Ascending aorta (tissue), 2 donors: ENCODE results near the gene RABGEF1. TPM values are rescaled to one million over a fixed set of nuclear protein-coding genes. Genes with fewer than 3 reads are reported as not detected.
"Not testable (repeated sequence)": the region's sequence is repeated elsewhere in the genome, so short reads cannot be mapped to it uniquely, and the experiment has no call there.

Experiments used
- DNase-seq, 2 donors: peaks; one replicate each; pipeline ENCODE4 v3.0.0-alpha.2; 2019; ENCODE audit warnings: low spot score in 2 of 2
- H3K27ac ChIP-seq, 2 donors: fragments of 200-600 bp; sonication (generic); one replicate each; pipeline ENCODE4 v1.5.1; 2016 to 2017; ENCODE audit warnings: mild to moderate bottlenecking in 1 of 2
- H3K27me3 ChIP-seq: fragments of 200-600 bp; sonication (generic); one replicate; pipeline ENCODE4 v1.5.1; 2017
- H3K36me3 ChIP-seq, 2 donors: fragments of 200-600 bp; sonication (generic); one replicate each; pipeline ENCODE4 v1.5.1; 2016
- H3K4me1 ChIP-seq, 2 donors: fragments of 200-600 bp; sonication (generic); one replicate each; pipeline ENCODE4 v1.5.1; 2016 to 2017; ENCODE audit warnings: mild to moderate bottlenecking in 1 of 2
- H3K4me3 ChIP-seq, 2 donors: fragments of 200-600 bp; sonication (generic); one replicate each; pipeline ENCODE4 v1.5.1; 2016 to 2017; ENCODE audit warnings: mild to moderate bottlenecking in 1 of 2
- H3K9me3 ChIP-seq, 2 donors: fragments of 200-600 bp; sonication (generic); one replicate each; pipeline ENCODE4 v1.5.1; 2016
- CTCF ChIP-seq, 3 experiments: fragments of 200-600 bp in 2 of 3; fragments of 450-650 bp in 1 of 3; sonication (generic) in 2 of 3; IDR thresholded peaks; one replicate each; pipeline ENCODE4 v1.5.1; 2016 to 2019; ENCODE audit warnings: antibody characterized with exemption in 3 of 3, mild to moderate bottlenecking in 1 of 3, moderate library complexity in 1 of 3
- intact Hi-C: fragments of 100-400 bp; cut with DNase I; formaldehyde crosslinking; loops from one replicate; pipeline ENCODE4 v1.15.1; 2023
- total RNA-seq: library from RNA; depleted of rRNA; stranded (reverse); fragments of >200 nt; gene quantifications from one replicate; pipeline ENCODE4 v1.1.0, GENCODE V29; 2016

RABGEF1 gene
- total RNA-seq, 1 donor from 2014 or later = 31.6 TPM

- Histone ChIP-seq H3K27me3 (no peaks in the 10 kb centered on the region), H3K4me1 (peaks cover 3 to 15% of the 10 kb centered on the region in 2 donors), H3K4me3 (no peak overlapping the region), H3K9me3 (no peaks in the 10 kb centered on the region), H3K27ac (no peak overlapping the region), H3K36me3 (no peaks in the 10 kb centered on the region)
- DNase-seq = no peak
- intact Hi-C loops = loop anchor here (5.0 kb wide), 2 partner anchors 47 to 992 kb away; no protein-coding TSS in a partner anchor
- no peak for TF ChIP-seq CTCF (IDR thresholded peaks at IDR 0.05)
These were observed 3.4 kb downstream of the RABGEF1 start for GRCh38 chr7:66743920-66744319.

GRCh38 chr7:66747385-66747784 lies 6.9 kb downstream of the RABGEF1 start:
- DNase-seq = no peak
- H3K4me1 ChIP-seq = peaks cover 3 to 5% of the 10 kb centered on the region in 2 donors
- no peaks in the 10 kb centered on the region for H3K36me3 ChIP-seq
- intact Hi-C loops = no loop called here
- H3K9me3 ChIP-seq = no peaks in the 10 kb centered on the region
- H3K27ac ChIP-seq = no peak overlapping the region
- TF ChIP-seq CTCF (IDR thresholded peaks at IDR 0.05) = no peak
- H3K4me3 ChIP-seq = no peak overlapping the region
- H3K27me3 ChIP-seq = no peaks in the 10 kb centered on the region

- TF ChIP-seq CTCF (IDR thresholded peaks at IDR 0.05) = no peak
- no peaks in the 10 kb centered on the region for H3K36me3 ChIP-seq
- H3K27ac ChIP-seq = no peak overlapping the region
- no peaks in the 10 kb centered on the region for H3K9me3 ChIP-seq
- DNase-seq = no peak
- intact Hi-C loops = no loop called here
- H3K4me1 ChIP-seq = peaks cover under 1 to 3% of the 10 kb centered on the region in 2 donors
- H3K27me3 ChIP-seq = no peaks in the 10 kb centered on the region
- H3K4me3 ChIP-seq = no peak overlapping the region
These were observed 7.5 kb downstream of the RABGEF1 start for GRCh38 chr7:66747881-66748511.

- peaks cover 0 to 3% of the 10 kb centered on the region in 2 donors for H3K4me1 ChIP-seq
- no peak for TF ChIP-seq CTCF (IDR thresholded peaks at IDR 0.05)
- no peak overlapping the region for H3K27ac ChIP-seq
- no peaks in the 10 kb centered on the region for H3K36me3 ChIP-seq
- H3K9me3 ChIP-seq = no peaks in the 10 kb centered on the region
- intact Hi-C loops = no loop called here
- no peak for DNase-seq
- no peaks in the 10 kb centered on the region for H3K27me3 ChIP-seq
- no peak overlapping the region for H3K4me3 ChIP-seq
These were observed 8.3 kb downstream of the RABGEF1 start for GRCh38 chr7:66748791-66749190.

GRCh38 chr7:66751945-66752344 lies 11.4 kb downstream of the RABGEF1 start:
- intact Hi-C loops = no loop called here
- Histone ChIP-seq H3K4me3 (no peak overlapping the region), H3K4me1 (peaks cover 0 to 3% of the 10 kb centered on the region in 2 donors), H3K9me3 (no peaks in the 10 kb centered on the region), H3K36me3 (no peaks in the 10 kb centered on the region), H3K27me3 (no peaks in the 10 kb centered on the region), H3K27ac (no peak overlapping the region)
- DNase-seq = no peak
- TF ChIP-seq CTCF (IDR thresholded peaks at IDR 0.05) = no peak

GRCh38 chr7:66754541-66754940 lies 14.0 kb downstream of the RABGEF1 start:
- TF ChIP-seq CTCF (IDR thresholded peaks at IDR 0.05) = no peak
- Histone ChIP-seq H3K27ac (no peak overlapping the region), H3K36me3 (no peaks in the 10 kb centered on the region), H3K4me3 (no peak overlapping the region), H3K9me3 (no peaks in the 10 kb centered on the region), H3K4me1 (peaks cover 0 to 4% of the 10 kb centered on the region in 2 donors), H3K27me3 (no peaks in the 10 kb centered on the region)
- intact Hi-C loops = no loop called here
- DNase-seq = no peak

GRCh38 chr7:66755059-66755458 lies 14.5 kb downstream of the RABGEF1 start:
- H3K36me3 ChIP-seq, DNase-seq, H3K4me1 ChIP-seq, H3K27me3 ChIP-seq, H3K9me3 ChIP-seq, intact Hi-C loops, H3K27ac ChIP-seq, H3K4me3 ChIP-seq: not testable (repeated sequence)

GRCh38 chr7:66756227-66756626 lies 15.7 kb downstream of the RABGEF1 start:
- H3K27me3 ChIP-seq, H3K27ac ChIP-seq, intact Hi-C loops, H3K4me3 ChIP-seq, H3K36me3 ChIP-seq, H3K4me1 ChIP-seq, DNase-seq, H3K9me3 ChIP-seq: not testable (repeated sequence)
